ENCODE results near the gene SPSB4.
A peak's percentile ranks its signal among the peaks of the same experiment; 100 is the strongest.
"Not testable (repeated sequence)": the region's sequence is repeated elsewhere in the genome, so short reads cannot be mapped to it uniquely, and the experiment has no call there.

Gene SPSB4

DNA sequence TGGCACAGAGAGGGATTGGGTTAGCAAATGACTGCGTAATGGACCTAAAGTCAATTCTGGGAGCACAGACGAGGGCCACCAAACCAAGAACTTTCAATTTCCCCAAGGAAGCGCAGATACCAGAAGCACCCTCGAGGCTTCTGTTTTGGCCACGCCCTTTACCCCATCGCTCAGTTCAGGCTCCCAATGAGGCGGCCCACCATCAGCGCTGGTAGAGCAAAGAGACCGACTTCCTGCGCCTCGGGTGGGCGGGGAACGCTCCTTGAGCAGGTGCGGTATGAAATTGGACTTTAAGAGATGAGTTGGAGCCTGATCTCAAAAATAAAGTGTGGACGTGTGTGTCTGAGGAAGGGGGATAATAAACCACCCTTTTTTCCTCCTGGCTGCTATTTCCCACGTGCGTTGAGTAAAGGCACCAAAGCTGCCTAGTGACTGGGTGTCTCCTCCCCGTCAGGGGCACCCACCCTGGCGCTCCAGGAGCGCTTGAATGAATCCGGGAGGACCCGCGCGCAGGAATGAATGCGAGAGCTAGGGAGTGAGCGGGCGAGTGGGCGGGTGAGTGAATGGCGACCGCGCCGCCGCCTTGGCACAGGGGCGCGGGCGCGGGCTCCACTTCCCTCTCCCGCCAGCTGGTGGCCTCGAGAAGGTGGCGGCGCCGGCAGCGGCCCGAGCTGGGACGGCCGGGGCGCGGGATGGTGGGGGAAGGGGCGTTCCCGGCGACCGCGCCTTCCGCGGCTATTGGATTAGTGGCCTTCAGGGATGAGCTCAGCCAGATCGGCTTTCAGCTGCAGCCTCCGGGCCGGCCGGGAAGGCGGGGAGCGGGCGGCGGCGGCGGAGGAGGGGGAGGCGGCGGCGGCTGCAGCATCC is at the start of gene SPSB4:
Gene SPSB4 (plus strand): TSS at position 772 of the 867 bp plus-strand sequence. CDS start 14,758 bp downstream, outside the sequence.
- DNase-seq = no peak

DNA sequence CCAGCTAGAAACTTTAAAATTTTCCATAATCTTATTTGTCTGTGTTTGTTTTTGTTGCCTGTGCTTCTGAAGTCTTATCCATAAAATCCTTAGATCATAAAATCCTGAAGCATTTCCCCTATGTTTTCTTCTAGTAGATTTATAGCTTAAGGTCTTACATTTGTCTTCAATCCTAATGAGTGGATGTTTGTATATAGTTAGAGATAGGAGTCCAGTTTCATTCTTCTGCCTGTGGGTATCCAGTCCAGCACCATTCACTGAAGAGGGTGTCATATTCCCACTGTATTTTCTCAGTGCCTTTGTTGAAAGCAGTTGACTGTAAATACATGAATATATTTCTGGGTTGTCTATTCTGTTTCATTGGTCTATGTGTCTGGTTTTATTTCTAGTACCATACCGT is 44.8 kb upstream of the SPSB4 start:
- no peak for DNase-seq

DNA sequence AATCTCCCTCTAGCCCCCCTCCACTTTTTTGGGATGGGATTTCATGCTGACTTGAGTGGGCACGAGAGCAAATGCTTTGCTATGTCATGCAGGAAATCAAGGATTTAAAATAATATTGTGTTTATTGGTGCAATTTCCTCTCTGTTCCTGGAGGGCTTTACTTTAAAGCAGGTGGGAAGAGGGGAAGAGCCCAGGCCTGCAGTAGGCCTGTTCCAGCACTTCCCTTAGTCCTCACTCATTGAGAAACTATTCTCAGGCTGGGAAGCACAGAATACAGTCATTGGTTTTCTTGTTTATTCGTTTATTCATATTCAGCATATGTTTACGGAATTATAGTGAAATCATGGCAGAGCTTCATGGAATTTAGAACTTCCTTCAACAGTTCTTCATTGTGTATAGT is 41.7 kb upstream of the SPSB4 start:
- no peak for DNase-seq

DNA sequence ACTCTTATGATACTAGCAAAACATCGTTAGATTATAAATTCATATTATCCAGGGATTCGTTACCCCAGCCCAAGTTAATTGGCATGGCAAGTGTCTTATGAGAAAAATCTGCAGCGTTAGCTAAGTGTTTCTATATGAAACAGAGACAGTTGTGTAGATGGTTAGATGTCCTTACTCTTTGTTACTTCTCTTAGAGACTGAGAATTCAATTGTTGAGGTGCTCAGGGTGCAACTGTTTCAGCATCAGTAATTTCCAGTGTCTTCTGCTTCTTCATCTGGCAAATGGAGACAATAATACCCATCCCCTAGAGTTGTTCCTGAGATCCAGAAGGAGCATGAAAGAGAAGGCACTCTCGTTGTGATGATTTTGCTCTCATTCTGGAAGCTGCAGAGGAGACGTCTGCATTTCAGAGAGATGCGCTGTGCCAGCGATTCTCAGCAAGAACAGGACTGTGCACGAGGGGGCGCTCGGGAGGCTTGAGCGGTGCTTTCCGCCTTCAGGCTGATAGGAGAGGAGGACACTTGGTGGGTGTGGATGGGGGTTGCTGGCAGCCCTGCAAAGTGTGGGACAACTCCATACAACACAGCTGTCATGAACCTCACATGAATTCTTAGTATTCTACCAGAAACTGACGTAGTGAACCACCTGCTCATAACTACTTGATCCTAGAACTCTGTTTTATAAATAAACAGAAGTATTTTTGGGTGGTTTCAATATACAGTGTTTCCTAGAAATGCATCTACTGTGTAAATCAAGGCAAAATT is 39.7 kb upstream of the SPSB4 start:
- peak; percentile 40 for DNase-seq

DNA sequence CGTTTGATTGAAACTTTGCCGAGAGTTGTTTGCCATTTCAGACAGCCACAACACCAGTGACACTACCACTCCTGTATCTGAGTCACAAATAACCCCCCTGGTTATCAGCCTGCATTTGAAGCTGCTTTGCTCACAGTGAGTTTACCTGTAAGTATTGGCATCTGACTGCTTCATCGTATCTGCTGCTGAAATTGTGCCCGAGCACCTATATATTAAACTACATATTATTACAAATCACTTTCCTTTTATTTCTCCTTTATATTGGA is 39.2 kb upstream of the SPSB4 start:
- DNase-seq = no peak

- no peak for DNase-seq
These were observed 38.6 kb upstream of the SPSB4 start for GRCh38 chr3:141012571-141012970.

- no peak for DNase-seq
These were observed 35.7 kb upstream of the SPSB4 start for GRCh38 chr3:141015481-141015880.

DNA sequence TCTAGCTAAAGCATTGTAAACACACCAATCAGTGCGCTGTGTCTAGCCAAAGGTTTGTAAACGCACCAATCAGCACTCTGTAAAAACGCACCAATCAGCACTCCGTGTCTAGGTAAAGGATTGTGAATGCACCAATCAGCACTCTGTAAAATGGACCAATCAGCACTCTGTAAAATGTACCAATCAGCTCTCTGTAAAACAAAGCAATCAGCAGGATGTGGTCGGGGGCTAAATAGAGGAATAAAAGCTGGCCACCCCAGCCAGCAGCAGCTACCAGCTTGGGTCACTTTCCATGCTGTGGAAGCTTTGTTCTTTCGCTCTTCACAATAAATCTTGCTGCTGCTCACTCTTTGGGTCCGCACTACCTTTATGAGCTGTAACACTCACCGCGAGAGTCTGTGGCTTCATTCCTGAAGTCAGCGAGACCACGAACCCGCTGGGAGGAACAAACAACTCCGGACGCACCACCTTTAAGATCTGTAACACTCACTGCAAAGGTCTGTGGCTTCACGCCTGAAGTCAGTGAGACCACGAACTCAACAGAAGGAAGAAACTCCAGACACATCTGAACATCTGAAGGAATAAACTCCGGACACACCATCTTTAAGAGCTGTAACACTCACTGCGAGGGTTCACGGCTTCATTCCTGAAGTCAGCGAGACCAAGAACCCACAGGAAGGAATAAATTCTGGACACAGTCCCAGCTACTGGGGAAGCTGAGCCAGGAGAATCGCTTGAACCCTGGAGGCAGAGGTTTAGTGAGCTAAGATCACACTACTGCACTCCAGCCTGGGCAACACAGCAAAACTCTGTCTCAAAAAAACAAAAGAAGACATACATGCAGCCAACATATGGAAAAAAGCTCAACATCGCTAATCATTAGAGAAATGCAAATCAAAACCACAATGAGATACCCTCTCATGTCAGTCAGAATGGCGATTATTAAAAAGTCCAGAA is 33.5 kb upstream of the SPSB4 start:
- not testable (repeated sequence) for DNase-seq

- no peak for DNase-seq
These were observed 31.9 kb upstream of the SPSB4 start for GRCh38 chr3:141019244-141019643.

- no peak for DNase-seq
These were observed 30.9 kb upstream of the SPSB4 start for GRCh38 chr3:141020143-141020830.

- DNase-seq = no peak
These were observed 29.9 kb upstream of the SPSB4 start for GRCh38 chr3:141021261-141021660.

DNA sequence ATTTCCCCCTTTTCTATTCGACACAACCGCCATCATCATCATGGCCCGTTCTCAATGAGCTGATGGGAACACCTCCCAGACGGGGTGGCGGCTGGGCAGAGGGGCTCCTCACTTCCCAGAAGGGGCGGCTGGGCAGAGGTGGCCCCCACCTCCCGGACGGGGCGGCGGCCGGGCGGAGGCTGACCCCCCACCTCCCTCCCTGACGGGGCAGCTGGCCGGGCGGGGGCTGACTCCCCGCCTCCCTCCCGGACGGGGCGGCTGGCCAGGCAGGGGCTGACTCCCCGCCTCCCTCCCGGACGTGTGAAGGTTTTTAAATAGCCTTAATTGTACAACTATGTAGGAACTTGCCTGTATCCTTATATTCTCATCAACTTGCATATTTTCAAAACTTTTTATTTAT is 20.9 kb upstream of the SPSB4 start:
- DNase-seq = no peak

DNA sequence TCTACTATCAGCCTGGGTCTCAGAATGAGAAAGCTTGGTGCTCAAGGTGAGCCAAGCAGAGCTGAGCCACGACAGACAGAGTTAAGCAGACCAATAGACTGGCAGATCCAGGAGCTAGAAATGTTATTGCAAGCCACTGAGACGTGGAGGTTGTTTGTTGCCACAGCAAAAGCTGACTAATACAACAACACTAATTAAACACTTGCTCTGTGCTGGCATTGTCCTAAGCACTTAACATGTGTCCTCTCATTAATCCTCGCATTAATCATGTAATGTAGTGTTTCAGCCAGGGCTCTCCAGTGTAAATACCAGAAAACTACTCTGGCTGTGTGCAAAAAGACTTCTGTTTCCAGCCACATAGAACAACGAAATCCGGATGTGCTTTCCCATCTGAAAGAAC is 11.6 kb upstream of the SPSB4 start:
- DNase-seq = no peak

DNA sequence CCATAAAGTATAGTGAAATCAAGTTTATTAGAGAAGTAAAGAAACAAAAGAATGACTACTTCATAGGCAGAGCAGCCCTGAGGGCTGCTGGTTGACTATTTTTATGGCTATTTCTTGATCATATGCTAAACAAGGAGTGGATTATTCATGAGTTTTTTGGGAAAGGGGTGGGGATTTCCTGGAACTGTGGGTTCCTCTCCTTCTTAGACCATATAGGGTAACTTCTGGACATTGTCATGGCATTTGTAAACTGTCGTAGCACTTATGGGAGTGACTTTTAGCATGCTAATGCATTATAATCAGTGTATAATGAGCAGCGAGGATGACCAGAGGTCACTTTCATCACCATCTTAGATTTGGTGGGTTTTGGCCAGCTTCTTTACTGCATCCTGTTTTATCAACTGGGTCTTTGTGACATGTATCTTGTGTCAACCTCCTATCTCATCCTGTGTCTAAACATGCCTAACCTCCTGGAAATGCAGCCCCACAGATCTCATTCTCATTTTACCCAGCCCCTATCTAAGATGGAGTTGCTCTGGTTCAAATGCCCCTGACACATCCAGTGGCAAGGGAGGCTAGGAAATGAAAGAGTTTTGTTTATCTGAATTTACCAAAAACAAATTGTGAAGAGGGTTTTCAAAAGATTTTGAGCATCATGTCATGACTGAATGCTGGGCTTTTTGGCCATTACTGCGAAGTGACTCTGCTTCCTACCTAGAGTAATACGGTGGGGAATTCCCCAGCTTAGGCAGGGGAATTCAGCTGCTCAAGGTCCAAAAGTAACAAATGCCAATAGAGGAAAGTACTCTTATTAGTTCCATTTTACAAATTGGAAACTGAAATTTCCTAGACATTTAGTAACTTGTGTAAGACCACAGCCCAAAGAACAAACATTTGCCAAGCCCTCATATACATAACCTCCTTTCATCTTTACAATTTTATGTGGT is 6.2 kb upstream of the SPSB4 start:
- no peak for DNase-seq

DNA sequence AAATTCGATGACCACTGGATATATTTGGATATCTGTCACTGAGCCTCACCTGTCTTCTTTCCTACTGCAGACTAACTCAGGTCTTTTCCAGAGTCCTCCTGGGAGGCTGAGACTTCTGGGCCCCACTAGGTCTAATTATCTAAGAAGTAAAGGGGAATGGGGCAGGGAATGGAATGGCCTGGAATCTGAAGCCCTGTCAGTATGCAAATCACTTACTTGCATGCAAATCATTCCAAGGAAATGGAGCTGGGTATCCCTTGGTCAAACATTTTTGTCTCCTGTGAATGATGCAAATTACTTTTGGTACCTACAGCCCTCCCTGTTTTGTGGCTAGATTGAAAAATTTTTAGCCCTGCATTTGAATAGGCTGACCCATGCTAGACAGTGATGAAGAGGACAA is 5.3 kb upstream of the SPSB4 start:
- no peak for DNase-seq

DNA sequence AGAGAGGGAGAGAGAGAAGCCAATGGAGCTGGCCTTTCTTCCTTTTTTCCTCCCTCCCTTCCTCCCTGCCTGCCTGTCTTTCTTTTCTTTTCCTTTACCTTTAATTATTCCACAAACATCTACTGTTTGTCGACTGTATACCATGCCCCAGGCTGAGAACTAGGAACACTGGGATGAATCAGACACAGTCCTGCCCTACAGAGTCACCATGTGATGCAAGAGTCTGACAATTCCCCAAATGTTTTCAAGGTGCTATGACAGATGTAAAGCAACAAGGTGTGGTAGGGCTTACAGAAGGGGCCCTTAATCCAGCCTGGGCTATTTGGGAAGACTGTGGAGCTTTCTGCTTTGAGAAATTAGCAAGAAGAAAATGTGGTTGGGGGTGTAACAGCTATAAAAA is 4.0 kb upstream of the SPSB4 start:
- no peak for DNase-seq

DNA sequence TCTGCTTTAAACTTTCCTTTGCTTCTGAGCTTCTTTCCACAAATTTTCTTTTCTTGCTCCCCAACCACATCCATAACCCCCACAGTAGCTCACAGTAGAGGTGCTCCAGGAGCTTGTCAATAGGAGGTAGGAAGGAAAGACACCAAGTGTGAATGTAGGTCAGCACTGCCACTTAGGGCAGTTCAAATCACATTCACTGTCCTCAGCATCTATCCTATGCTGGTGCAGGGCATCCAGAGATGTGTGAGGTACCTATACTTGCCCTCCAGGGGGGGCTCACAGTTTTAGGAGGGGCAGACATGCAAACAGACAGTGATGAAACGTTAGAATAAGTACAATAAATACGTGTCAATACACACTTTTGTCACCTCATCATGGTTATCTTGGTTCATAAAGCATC is 1.5 kb upstream of the SPSB4 start:
- DNase-seq = no peak

GRCh38 chr3:141051443-141052200 is 475 bp downstream of the SPSB4 start:
- no peak for DNase-seq

DNA sequence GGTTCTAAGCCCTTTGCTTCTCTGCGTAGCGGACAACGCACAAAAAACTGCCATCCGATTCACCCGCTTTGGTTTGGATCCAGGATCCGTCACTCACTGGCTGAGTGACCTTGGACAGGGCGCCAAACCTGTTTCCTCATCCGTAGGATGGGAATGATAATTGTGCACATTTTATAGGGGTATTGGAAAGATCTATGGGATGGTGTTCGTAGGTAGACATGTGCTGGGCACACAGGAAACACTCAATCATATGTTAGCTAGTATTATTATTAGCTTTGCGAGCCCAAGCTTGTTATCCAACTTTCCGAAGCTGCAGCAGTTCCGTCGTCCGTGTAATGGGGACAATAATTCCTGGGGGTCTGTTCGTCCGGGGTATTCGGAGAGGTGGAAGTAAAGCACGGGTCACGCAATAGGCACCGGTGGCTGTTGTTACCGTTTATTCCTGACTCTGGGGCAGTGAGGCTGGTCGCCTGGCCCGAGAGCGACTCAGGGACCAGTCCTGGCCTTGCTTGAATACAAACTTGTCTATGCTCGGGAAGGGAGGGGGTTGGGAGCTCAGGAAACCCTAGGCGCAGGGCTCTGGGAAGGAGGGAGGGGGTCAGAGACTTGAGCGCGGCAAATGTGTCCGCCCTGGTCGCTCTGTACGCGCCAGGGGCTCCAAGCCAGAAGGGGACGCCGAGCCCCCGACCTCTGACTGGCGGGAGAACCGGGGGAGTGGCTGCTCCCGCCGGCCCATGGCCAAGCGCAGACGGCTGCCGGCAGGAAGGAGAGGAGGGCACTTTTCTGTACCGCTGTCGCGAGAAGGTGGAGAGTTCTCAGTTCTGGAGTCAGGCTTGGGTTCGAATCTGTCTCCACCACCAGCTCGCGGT is 1.3 kb downstream of the SPSB4 start:
- DNase-seq = no peak

DNA sequence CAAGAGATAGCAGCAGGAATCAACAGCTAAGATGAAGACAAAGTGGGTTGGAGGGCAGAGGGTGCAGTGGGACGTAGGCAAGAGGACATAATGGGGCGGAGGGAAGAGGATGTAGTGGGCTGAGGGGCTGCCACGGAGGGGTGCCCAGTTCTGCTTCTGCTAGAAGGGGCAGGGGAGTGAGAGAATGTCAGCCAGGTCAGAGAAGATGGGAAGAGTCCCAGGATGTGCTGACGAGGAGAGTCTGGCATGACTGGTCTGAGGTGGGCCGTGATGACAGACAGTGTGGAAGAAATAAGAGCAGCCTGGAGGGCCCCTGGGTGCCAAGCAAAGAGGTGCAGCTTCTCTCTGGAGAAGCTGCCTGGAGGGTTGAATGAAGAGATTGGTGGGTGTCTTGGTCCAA is 4.0 kb downstream of the SPSB4 start:
- DNase-seq = no peak
